ENCODE data around the gene PTPRC.

Gene PTPRC

DNA sequence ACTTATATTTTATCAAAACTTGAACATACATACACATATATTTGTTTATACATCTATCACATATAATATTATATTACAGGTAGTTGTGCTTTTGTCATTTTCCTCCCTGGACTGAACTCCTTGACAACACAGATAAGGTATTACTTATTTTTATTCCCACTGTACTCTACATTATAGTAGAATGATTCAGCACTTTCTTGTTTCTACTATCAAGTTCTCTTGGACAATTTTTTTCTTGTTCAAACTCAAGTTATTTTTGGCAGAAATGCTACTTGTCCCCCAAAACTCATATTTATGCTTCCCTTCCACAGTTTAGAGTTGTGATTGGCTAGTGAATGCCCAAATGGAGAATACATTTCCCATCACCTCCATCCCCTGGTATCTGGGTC, 10.8 kb upstream of the PTPRC start:
- H3K4me3 Mint-ChIP-seq, result no peak overlapping the region
- H3K27me3 Mint-ChIP-seq, result no peaks in the 10 kb centered on the region
- no peak overlapping the region for H3K27ac Mint-ChIP-seq
- H3K36me3 Mint-ChIP-seq (ENCODE audit: low read depth), result no peaks in the 10 kb centered on the region
- H3K9me3 Mint-ChIP-seq, result peaks cover 2% of the 10 kb centered on the region
- H3K4me1 Mint-ChIP-seq (ENCODE audit: low read depth), result peaks cover 14% of the 10 kb centered on the region
- intact Hi-C loops (cut with micrococcal nuclease), result no loop called here

GRCh38 chr1:198629610-198630009, 9.2 kb upstream of the PTPRC start:
- H3K9me3 Mint-ChIP-seq, result peaks cover 17% of the 10 kb centered on the region
- H3K36me3 Mint-ChIP-seq (ENCODE audit: low read depth), result peaks cover 14% of the 10 kb centered on the region
- no peak overlapping the region for H3K27ac Mint-ChIP-seq
- H3K4me3 Mint-ChIP-seq, result no peak overlapping the region
- intact Hi-C loops (cut with micrococcal nuclease), result loop anchor here (5.0 kb wide), 2 partner anchors 32 to 132 kb away; no protein-coding TSS in a partner anchor
- peaks cover 25% of the 10 kb centered on the region for H3K4me1 Mint-ChIP-seq (ENCODE audit: low read depth)
- no peaks in the 10 kb centered on the region for H3K27me3 Mint-ChIP-seq

DNA sequence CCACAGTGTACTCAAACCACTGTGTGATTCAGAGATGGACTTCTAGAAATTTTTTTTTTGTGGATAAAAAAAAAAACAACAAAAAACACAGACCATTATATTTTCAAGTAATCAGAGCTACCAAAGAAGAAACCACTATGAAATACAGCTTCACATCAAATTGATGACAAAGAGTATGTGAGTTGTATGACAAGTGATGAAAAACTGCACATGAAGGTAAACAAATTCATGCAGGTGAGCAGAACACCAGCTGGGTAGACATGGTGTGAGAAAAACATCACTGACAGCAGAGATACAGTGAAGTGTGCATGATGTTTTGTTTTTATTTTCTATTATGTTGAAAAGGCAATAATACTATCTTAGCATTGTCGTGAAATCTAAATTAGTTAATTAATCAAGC, 8.0 kb upstream of the PTPRC start:
- Mint-ChIP-seq H3K4me1 (ENCODE audit: low read depth) (peaks cover 36% of the 10 kb centered on the region), H3K27me3 (no peaks in the 10 kb centered on the region), H3K36me3 (ENCODE audit: low read depth) (peaks cover 14% of the 10 kb centered on the region), H3K27ac (no peak overlapping the region), H3K4me3 (no peak overlapping the region), H3K9me3 (peaks cover 18% of the 10 kb centered on the region)
- intact Hi-C loops (cut with micrococcal nuclease), result loop anchor here (5.0 kb wide), 2 partner anchors 34 to 134 kb away; no protein-coding TSS in a partner anchor

DNA sequence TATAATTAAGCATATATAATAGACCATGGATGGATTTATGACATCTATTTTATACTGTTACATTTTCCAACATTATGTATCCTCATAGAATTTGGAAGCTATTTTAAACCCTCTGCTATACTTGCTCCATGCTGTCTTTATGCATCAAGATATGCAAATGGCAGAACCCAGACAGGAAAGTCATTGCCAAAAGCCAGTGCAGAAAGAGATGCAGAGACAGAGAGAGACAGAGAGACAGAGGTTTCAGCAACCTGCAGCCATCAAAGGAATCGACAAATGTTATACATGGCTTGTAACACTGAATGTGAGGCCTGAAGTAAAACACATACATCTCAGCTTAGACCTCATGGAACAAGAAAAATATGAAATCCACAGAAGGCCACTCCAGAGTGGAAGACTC, 7.5 kb upstream of the PTPRC start:
- H3K27ac Mint-ChIP-seq, result no peak overlapping the region
- intact Hi-C loops (cut with micrococcal nuclease), result loop anchor here (5.0 kb wide), 2 partner anchors 34 to 134 kb away; no protein-coding TSS in a partner anchor
- H3K4me3 Mint-ChIP-seq, result no peak overlapping the region
- H3K36me3 Mint-ChIP-seq (ENCODE audit: low read depth), result peaks cover 14% of the 10 kb centered on the region
- no peaks in the 10 kb centered on the region for H3K27me3 Mint-ChIP-seq
- H3K4me1 Mint-ChIP-seq (ENCODE audit: low read depth), result peaks cover 38% of the 10 kb centered on the region
- peaks cover 18% of the 10 kb centered on the region for H3K9me3 Mint-ChIP-seq

- H3K9me3 Mint-ChIP-seq, result peaks cover 18% of the 10 kb centered on the region
- no peak overlapping the region for H3K27ac Mint-ChIP-seq
- peaks cover 44% of the 10 kb centered on the region for H3K4me1 Mint-ChIP-seq (ENCODE audit: low read depth)
- intact Hi-C loops (cut with micrococcal nuclease), result loop anchor here (5.0 kb wide), 2 partner anchors 35 to 135 kb away; no protein-coding TSS in a partner anchor
- H3K27me3 Mint-ChIP-seq, result no peaks in the 10 kb centered on the region
- no peak overlapping the region for H3K4me3 Mint-ChIP-seq
- H3K36me3 Mint-ChIP-seq (ENCODE audit: low read depth), result peaks cover 14% of the 10 kb centered on the region
These were observed 6.8 kb upstream of the PTPRC start for GRCh38 chr1:198632007-198632406.

DNA sequence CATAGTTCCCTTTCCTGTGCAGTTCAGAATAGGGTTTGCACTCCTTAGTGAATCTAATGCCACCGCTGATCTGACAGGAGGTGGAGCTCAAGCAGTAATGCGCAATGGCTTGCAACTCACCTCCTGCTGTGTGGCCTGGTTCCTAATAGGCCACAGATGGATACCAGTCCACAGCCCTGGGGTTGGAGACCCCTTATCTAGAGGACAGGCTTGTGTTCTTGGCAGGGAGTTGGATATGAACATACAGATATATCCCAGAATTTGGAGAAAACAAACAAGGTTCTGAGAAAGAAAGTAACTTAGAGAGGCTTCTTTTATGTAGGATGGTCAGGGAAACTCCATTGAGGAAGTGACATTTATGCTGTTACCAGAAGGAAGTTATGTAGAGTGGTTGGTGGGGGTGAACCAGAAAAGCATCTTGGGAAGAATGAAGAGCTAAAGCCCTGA, 5.1 kb upstream of the PTPRC start:
- H3K36me3 Mint-ChIP-seq (ENCODE audit: low read depth), result peaks cover 14% of the 10 kb centered on the region
- intact Hi-C loops (cut with micrococcal nuclease), result loop anchor here (5.0 kb wide), 2 partner anchors 36 to 136 kb away; no protein-coding TSS in a partner anchor
- H3K4me3 Mint-ChIP-seq, result peak overlapping the region; percentile 44
- H3K4me1 Mint-ChIP-seq (ENCODE audit: low read depth), result peaks cover 49% of the 10 kb centered on the region
- peak overlapping the region; percentile 93 for H3K27ac Mint-ChIP-seq
- H3K9me3 Mint-ChIP-seq, result peaks cover 18% of the 10 kb centered on the region
- no peaks in the 10 kb centered on the region for H3K27me3 Mint-ChIP-seq

- Mint-ChIP-seq H3K9me3 (peaks cover 18% of the 10 kb centered on the region), H3K27ac (peak overlapping the region; percentile 93), H3K36me3 (ENCODE audit: low read depth) (peaks cover 20% of the 10 kb centered on the region), H3K27me3 (no peaks in the 10 kb centered on the region), H3K4me1 (ENCODE audit: low read depth) (peaks cover 44% of the 10 kb centered on the region), H3K4me3 (no peak overlapping the region)
- intact Hi-C loops (cut with micrococcal nuclease), result no loop called here
These were observed 2.9 kb upstream of the PTPRC start for GRCh38 chr1:198635964-198636363.

DNA sequence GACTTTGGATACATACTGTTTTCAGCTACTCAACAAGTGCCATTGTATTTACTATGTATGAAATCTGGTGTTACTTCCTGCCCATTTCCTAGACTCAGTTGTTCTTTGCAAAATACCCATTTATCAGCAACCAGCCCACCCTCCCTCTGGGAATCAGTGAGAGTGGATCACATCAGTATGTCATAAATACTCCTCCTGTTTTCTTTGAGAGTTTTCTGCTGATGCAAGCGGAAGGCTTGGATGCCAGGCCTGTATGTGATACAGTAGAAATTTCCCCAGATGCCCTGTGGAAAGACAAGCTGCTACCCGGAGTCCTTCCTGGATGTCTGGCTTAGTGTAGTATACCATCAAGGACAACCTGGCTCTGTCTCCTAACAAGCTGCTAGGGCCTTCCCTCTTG, 2.4 kb upstream of the PTPRC start:
- peaks cover 18% of the 10 kb centered on the region for H3K9me3 Mint-ChIP-seq
- no peak overlapping the region for H3K4me3 Mint-ChIP-seq
- H3K36me3 Mint-ChIP-seq (ENCODE audit: low read depth), result peaks cover 20% of the 10 kb centered on the region
- H3K27me3 Mint-ChIP-seq, result no peaks in the 10 kb centered on the region
- intact Hi-C loops (cut with micrococcal nuclease), result no loop called here
- H3K27ac Mint-ChIP-seq, result peak overlapping the region; percentile 80
- peaks cover 44% of the 10 kb centered on the region for H3K4me1 Mint-ChIP-seq (ENCODE audit: low read depth)

DNA sequence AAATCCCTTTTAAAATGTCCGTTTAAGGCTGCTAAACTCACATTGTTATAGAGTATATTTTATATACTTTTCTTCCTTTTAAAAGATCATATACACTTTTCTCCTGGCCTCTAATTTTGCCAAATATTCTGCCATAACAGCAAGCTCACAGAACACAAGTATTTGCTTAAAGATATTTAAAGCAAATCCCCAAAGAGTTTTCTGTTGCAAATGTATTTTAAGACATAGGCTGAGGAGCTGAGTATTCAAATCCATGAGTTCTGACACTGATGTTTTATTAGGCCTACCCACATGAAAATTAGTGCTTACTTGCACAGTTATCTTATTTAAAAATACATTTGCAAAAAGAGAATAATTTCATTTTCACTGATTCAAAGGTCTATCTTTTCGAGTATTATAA, 1.7 kb upstream of the PTPRC start:
- Mint-ChIP-seq H3K27me3 (no peaks in the 10 kb centered on the region), H3K36me3 (ENCODE audit: low read depth) (peaks cover 22% of the 10 kb centered on the region), H3K4me1 (ENCODE audit: low read depth) (peaks cover 46% of the 10 kb centered on the region), H3K4me3 (no peak overlapping the region), H3K9me3 (peaks cover 18% of the 10 kb centered on the region), H3K27ac (peak overlapping the region; percentile 70)
- intact Hi-C loops (cut with micrococcal nuclease), result no loop called here

GRCh38 chr1:198637916-198638437, 863 bp upstream of the PTPRC start:
- intact Hi-C loops (cut with micrococcal nuclease), result no loop called here
- Mint-ChIP-seq H3K36me3 (ENCODE audit: low read depth) (peaks cover 31% of the 10 kb centered on the region), H3K27ac (peak overlapping the region; percentile 91), H3K9me3 (peaks cover 17% of the 10 kb centered on the region), H3K4me3 (no peak overlapping the region), H3K27me3 (no peaks in the 10 kb centered on the region), H3K4me1 (ENCODE audit: low read depth) (peaks cover 50% of the 10 kb centered on the region)

DNA sequence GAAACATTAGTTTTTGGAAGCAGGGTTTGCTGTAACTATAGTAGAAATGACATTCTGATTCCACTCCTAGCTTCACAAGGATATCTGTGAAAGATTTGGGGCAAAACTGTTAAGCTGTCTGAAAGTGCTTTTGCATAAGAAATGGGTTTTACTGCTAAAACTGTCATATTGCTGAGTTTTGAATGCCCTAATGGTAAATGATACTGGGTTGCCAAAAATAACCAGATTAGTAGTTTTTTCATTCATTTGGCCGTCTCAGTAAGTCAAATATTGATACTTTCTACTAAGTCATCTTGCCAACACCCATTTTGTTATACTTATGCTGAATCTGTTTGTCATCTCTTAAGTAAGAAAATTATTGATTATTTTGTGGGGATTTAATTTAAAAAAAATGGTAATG, 399 bp upstream of the PTPRC start:
- no peaks in the 10 kb centered on the region for H3K27me3 Mint-ChIP-seq
- H3K4me3 Mint-ChIP-seq, result peak overlapping the region; percentile 66
- peaks cover 50% of the 10 kb centered on the region for H3K4me1 Mint-ChIP-seq (ENCODE audit: low read depth)
- peak overlapping the region; percentile 91 for H3K27ac Mint-ChIP-seq
- H3K9me3 Mint-ChIP-seq, result peaks cover 12% of the 10 kb centered on the region
- peaks cover 31% of the 10 kb centered on the region for H3K36me3 Mint-ChIP-seq (ENCODE audit: low read depth)
- intact Hi-C loops (cut with micrococcal nuclease), result no loop called here

DNA sequence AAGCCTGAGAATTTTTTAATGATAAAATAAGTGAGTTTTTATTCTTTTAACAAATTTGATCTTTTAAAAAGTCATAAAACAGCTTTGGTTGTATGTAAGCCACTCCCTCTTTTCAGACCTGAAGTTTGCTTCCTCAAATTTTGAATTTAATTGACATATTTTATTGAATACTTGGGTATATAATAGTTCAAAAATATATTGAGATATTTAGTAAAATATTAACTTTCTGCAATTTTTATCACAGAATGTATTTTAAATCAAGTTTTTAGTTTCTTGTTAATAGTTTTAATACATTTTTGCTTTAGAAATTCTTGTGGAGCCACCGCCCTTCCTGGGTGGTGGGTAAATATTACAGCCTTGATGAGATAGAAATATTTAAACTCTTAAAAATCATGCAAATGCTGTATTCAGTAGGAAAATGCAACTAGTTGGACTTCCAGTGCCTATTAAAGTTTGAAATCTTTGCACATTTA, 867 bp downstream of the PTPRC start:
- peaks cover 28% of the 10 kb centered on the region for H3K36me3 Mint-ChIP-seq (ENCODE audit: low read depth)
- no peaks in the 10 kb centered on the region for H3K27me3 Mint-ChIP-seq
- peak overlapping the region; percentile 91 for H3K27ac Mint-ChIP-seq
- H3K4me1 Mint-ChIP-seq (ENCODE audit: low read depth), result peaks cover 43% of the 10 kb centered on the region
- intact Hi-C loops (cut with micrococcal nuclease), result loop anchor here (2.0 to 5.0 kb wide), 3 partner anchors 17 to 97 kb away; partner anchors contain the start of gene ATP6V1G3
- H3K4me3 Mint-ChIP-seq, result peak overlapping the region; percentile 79
- H3K9me3 Mint-ChIP-seq, result no peaks in the 10 kb centered on the region

DNA sequence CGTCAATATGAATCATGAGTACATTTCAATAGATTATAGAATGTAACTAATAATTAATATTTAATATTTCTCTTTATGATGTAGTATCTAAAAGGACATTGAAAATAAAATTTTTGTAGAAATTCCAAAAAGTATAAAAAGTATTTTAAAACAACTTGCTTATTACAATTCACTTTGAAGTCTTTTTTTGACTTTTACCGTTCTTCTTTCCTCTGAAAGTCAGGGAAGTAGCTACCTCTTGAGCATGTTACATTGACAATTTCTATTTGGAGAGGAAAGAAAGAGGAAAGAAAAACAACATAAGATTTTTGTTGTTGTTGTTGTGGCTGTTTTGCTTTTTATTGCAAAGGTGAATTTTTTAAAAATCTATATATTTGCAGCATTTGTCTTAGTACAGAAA, 1.3 kb downstream of the PTPRC start:
- H3K36me3 Mint-ChIP-seq (ENCODE audit: low read depth), result peaks cover 28% of the 10 kb centered on the region
- no peaks in the 10 kb centered on the region for H3K27me3 Mint-ChIP-seq
- peak overlapping the region; percentile 79 for H3K4me3 Mint-ChIP-seq
- intact Hi-C loops (cut with micrococcal nuclease), result loop anchor here (2.0 to 5.0 kb wide), 3 partner anchors 17 to 98 kb away; partner anchors contain the start of gene ATP6V1G3
- H3K4me1 Mint-ChIP-seq (ENCODE audit: low read depth), result peaks cover 40% of the 10 kb centered on the region
- H3K27ac Mint-ChIP-seq, result peak overlapping the region; percentile 91
- H3K9me3 Mint-ChIP-seq, result no peaks in the 10 kb centered on the region

- Mint-ChIP-seq H3K4me1 (ENCODE audit: low read depth) (peaks cover 35% of the 10 kb centered on the region), H3K36me3 (ENCODE audit: low read depth) (peaks cover 36% of the 10 kb centered on the region), H3K27me3 (no peaks in the 10 kb centered on the region), H3K9me3 (no peaks in the 10 kb centered on the region), H3K4me3 (peak overlapping the region; percentile 78), H3K27ac (peak overlapping the region; percentile 60)
- intact Hi-C loops (cut with micrococcal nuclease), result loop anchor here (2.0 to 5.0 kb wide), 3 partner anchors 15 to 99 kb away; partner anchors contain the start of gene ATP6V1G3
These were observed 2.7 kb downstream of the PTPRC start for GRCh38 chr1:198641501-198641900.
